IPS DF 4.7 (cell line): Measurements from ENCODE around the gene DSCAM.
"Not testable (repeated sequence)": the region's sequence is repeated elsewhere in the genome, so short reads cannot be mapped to it uniquely, and the experiment has no call there.

Experiments
- DNase-seq: peaks from one replicate; pipeline ENCODE4 v3.0.0-alpha.2; 2013; ENCODE audit warnings: low spot score; ENCODE audit errors: extremely low read depth

DSCAM gene

DNA sequence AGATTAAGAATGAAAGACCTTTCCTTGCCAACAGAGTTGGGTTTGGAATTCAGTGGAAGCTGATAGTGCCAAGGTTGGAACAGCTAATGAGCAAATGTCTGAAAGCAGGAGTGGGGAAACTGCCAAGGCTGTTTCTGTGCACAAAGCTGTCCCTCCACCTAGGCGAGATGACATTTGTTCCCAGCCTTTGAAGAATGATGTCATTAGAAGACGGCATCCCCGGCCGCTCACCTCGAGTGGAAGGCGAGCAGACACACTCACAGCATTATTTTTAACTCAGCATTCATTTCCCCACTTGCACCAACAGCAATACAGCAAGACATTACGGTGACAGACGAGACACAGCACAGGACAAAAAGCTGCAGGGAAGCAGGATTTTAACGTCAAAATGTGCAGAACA, 515.8 kb downstream of the DSCAM start:
- DNase-seq, result no peak

DNA sequence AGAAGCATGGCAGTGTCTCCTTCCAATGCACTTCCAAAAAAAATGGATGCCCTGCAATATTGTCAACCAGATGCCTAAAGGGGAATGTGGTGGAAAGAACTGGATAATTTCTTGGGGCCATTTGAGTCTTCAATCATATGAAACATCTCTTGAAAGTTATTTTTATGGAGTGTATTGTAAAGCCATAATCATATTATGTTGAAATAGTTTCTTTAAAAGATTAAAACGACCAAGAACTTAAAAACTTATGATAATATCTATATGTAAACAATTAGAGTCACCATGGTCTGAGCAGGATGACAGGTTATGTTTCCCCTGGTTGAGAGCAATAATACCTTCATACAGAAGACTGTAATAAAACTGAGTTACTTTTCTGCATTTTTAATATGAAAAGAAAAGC, 522.6 kb downstream of the DSCAM start:
- DNase-seq, result no peak

DNA sequence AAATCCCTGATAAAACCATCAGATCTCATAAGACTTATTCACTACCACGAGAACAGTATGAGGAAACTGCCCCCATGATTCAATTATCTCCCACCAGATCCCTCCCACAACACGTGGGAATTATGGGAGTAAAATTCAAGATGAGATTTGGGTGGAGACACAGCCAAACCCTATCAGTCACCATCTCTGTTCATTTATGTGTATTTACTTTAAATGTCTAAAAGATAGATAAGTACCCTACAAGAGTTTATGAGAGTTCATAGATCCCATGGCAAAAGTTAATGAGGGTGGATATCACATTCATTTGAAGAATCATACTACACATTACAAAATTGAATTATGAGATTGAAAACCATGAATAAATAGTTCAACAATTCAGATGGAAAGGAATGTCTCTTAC, 526.2 kb downstream of the DSCAM start:
- DNase-seq, result not testable (repeated sequence)

DNA sequence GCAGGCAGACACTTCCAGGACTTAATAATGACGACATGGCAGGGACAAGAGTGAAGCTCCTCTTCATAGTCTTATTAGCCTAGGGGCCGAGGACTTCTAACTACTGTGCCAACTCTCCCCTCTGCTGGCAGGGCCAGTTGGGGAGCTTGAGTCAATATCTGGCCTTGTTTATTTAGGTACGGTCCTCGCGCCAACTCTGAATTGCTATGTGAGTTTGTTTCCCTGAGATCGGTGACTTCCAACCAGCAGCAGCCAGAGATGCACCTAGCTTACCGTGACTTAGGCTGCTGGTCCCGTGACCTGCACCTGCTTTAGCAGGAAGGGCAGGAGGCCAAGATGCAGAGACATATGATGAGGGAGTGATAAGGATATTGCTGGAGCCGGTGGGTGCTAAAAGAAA, 528.6 kb downstream of the DSCAM start:
- no peak for DNase-seq

DNA sequence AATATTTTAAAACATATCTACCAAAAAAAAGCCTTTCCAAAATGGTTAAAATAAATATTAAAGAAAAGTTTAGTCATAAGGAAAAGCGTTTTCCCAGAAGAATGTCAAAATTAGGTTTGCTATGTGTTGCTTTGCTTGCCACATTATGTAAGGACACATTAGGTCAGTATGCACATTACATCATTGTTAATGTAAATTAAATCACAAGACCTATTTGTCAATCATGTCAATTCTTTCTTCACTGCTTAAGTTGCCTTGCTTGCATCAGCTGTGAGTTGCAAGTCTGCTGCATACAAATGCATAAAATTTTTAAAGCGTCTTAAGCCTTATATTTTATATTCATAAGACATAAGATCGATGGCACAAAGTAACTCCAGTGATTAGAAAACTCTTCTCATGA, 530.9 kb downstream of the DSCAM start:
- no peak for DNase-seq

DNA sequence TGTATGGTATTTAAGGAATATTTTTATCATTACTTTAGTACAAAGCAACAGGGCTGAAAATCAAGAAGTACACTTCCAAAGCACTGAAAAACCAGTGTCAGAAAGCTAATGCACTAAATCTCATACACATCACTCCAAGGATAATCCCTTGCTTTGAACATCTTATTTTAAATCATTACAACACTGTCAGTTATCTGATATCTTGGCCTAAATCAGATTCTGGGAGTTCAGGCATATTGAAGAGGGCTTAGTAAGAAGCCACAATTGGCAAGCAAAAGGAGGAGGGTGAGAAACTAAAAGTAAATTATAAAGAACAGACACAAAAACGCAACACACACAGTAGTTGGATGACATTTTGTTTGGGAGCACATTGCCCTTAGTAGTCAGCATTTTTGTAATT, 531.3 kb downstream of the DSCAM start:
- DNase-seq, result no peak

DNA sequence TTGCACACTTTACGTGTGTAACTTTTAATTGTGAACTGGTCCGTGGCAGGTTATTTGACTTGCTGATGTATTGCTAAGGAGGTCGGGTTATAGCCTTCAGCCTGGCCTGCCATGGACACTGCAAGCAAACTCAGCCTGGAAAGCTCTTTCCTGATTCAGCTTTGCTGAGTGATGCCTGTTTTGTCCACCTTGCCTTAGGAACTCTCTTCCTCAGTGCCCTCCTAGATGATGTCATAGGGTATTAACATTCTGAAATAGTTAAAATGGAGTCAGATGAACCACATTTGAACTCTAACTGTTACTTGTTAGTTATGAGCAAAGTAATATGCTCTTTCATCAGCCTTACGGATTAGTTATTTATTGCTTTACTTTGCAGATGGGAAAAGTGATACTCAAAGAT, 533.7 kb downstream of the DSCAM start:
- no peak for DNase-seq

DNA sequence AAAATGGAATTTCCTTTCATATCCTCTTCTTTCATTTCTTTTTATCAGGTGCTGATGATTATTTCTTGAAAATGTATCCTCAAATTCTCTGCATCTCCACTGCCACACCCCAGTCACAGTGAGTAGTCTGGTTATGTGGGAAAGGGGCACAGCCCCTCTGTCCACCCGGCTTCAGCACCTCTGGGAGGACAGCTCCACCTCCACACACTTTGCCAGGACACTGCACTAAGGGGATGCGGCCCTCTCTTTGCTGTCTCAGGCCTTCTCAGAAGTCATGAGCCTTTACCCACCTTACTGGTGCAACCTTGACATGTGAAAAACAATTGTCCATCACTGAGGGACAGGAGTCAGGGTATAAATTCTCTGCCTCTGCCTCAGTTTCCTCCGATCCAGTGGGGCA, 546.7 kb downstream of the DSCAM start:
- no peak for DNase-seq

DNA sequence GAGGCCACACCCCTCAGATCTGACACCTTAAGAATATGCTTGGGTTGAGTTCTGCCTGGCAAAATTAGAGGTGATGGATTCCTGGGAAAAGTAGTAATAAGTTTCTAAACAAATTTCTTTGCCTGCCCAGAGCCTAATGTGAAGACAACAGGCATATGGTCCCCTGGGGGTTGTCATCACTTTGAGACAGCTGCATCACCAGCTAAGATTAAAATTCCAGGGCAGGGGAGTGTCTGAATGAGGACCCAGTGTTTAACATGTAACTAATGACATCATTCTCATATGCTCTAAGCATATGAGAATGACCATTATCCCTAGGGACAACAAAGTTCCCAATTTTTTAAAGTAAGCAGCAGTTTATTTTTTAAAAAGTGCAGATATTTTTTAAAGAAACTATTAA, 547.5 kb downstream of the DSCAM start:
- DNase-seq, result no peak

DNA sequence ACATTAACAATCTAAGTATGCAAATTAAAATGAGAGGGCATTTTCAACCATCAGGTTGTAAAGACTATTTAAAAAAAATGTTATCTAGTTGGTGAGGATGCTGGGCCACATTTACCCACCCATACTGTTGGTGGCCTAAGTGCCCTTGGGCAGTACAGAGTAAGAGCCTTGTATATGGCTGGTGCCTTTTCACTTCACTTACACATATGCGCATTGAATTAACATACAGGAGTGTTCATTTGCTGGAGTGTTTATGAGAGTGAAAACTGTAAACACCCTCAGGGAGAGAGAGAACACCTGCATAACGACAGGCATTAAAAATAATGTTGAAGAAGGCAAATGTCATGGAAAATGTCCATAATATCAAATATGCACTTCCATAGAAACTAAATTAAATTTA, 552.6 kb downstream of the DSCAM start:
- DNase-seq, result no peak

DNA sequence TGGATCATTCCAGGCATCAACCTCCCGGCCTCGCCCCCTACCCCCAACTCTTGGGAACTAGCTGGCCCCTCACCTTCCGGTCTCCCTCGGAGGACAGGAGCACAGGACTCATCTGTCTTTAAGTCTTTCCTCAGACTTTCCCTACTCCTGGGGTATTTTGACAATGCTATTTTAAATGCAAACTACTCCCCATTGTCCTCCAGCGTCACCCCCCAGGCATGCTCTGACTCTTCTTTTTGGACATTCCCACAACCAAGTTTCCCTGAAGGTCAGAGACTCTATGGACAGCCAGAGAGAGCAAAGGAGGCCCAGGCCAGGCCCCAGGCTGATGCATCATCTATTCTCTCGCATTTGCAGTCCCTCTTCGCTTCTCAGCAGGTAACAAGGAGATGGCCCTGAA, 555.4 kb downstream of the DSCAM start:
- no peak for DNase-seq

DNA sequence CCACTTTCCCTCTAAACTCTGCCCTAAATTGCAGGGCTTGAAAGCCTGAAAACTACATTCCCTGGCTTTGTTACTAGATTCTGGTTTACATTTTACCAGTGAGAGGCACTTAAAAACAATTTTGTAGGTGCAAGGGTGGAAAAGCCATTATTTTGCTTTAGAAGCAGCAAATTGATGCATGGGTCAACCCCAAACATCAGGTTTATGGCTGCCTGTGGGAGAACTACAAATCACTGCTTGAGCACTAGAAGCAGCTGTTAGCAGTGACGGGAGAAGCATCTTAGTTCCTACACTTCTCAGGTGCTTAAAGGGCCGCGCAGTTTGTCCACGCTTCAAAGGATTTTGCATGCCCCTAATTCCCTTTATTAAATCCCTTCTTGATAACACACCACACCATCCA, 562.5 kb downstream of the DSCAM start:
- DNase-seq, result no peak

DNA sequence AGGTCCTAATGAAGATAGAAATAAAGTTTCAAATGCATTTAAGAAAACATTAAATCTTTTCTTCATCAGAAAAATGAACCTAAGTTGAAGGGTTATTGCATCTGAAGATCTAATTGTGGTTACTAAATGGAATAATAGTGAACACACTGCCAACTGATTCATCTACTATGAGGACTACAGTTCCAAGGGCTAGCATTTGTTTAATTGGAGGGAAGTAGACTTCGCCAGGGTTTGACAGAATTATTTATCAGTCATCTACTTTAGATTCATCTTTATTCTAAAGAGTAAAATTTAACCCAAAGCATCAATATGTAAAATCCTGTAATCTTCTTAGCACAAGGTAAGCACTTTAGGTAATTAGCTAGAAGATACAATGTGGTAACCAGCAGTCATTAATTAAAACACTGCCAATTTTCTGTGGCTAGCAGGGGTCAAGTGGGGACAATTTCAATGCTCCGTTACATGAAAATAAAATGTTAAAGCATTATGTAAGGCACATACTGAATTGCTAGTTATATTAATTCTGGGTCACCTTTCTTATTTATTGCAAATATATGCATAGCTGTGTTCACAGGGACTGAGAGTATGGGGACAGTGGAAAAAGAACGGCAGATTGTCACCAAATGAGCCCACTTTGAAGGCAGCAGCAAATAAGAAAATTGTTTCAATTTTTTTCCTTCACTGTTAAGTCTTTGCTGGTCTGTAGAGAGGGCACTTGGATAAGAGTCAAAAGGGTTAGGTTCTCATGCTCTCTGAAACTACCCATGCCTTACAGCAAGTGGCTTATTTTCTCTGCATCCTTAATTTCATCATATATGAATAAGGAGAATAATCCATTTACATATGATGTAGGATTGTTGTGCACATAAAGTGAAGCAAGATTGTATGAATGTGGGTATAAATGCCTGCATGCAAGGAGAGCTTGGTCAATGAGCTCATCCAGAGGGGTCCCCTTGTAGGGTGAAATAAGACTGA, 563.8 kb downstream of the DSCAM start:
- no peak for DNase-seq

DNA sequence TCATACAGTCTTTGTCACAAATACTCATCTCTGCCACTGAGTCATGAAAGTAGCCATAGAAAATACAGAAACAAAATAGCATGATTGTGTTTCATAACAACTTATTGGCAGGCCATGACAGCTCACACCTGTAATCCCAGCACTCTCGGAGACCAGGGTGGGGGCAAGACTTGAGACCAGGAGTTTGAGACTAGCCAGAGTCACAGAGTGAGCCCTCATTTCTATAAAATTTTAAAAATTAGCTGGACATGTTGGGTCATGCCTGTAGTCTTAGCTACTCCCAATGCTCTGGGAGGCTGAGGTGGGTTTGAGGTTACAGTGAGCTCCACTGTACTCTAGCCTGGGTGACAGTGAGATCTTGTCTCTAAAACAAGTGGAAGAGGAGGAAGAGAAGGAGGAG, 568.6 kb downstream of the DSCAM start:
- no peak for DNase-seq

DNA sequence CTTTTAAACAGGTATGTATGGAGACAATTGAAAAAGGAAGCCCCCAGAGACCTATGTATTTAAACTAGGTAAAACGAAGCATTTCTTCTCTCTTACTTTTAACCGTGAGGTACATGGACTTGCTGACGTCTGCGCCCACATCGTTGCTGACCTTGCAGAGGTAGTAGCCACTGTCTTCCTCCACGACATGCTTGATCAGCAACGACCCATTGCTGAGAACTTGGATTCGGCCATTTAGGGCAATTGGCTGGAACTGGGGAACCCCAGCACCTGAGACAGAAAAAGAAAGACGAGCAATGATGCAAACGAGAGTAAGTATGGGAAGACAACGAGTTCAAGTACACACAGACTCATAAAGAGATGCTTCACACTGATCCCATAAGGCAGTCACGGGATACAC, 571.0 kb downstream of the DSCAM start:
- no peak for DNase-seq

DNA sequence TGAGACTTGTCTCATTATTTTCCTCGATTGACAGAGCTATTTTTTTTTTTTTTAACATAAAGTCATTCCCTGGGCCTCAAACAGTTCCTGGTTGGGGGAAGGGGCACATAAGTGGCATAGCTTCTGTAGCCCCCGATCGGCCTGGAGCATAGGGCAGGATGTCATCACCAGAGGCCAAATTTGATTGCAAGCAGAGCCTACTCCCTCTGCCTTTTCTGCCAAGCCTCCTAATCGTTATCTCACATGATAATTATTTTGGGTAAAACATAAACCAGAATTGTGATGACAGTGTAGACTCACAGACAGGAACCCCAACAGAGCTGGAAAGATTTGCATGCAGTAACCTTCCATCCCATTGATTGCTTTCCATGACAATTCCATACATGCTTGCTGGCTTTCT, 574.9 kb downstream of the DSCAM start:
- no peak for DNase-seq

DNA sequence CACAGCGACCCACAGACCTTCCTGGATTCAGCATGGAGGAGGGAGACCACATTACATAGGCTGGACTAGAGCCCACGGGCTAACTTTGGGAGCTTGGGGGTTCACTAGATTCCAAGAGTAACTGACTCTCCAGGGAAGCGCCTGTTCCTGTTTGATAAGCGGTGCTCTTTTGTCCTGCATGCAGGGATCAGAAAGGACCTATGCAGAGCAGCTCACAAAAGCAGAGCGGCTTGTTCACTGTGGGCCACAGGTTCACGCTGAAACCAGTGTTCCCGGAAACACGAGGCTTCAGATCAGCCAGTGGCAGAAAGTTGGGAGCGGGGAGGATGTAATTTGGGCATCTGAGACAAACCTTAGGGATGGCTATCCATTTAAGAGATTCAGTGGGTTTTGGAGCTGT, 575.8 kb downstream of the DSCAM start:
- no peak for DNase-seq

DNA sequence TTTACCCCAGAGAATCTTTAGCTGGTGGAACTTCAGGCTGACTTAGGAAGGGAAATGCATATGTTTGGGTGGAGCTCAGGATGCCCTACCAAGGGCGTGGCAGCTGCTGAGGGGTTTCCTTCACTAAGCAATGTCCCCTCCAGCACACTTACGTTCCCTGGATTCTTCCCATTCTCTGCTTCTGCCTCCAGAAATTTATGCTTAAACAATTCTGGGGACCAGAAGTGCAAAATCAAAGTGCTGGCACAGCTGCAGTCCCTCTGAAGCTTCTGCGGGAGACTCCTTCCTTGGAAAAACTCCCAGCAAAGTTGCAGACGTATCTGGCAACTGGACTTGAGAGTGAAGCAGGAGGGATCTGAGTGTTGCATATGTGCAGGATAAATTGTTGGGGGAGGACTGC, 576.9 kb downstream of the DSCAM start:
- DNase-seq, result no peak

DNA sequence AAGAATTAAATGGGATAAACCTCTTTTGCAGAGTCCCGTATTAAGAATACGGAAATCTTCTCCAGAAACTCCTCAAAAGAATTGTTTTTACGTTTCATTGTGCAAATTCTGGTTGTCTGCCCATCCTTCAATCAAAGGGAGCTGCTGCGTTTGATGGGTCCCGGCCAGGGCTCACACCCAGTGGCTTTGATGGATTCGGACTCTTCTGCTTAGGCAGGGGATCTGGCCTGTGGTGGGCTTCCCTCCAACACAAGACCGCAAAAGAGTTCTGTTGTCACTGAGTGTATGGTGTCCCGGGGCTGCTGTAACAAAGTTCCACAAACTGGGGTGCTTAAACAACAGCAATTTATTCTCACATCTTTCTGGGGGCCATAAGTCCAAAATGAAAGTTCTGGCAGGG, 577.7 kb downstream of the DSCAM start:
- DNase-seq, result no peak

DNA sequence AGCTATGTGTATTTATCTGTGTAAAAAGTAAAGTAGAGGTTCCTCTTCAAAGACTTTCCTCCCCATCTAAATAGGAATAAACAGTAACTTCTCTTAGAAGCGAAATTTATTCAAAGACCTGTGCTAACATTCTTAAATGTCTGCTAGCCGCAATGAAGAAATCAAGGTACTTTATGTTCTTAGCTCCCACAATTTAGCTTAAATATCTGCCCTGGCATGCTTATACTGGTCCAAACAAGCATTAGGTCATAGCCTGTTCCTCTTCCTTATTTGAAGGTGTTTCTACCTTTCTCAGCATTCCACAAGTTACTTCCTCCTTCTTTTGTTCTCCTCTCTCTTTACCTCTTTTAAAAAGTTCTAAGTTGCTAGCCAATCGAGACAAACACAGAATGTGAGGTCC, 588.5 kb downstream of the DSCAM start:
- DNase-seq, result not testable (repeated sequence)

DNA sequence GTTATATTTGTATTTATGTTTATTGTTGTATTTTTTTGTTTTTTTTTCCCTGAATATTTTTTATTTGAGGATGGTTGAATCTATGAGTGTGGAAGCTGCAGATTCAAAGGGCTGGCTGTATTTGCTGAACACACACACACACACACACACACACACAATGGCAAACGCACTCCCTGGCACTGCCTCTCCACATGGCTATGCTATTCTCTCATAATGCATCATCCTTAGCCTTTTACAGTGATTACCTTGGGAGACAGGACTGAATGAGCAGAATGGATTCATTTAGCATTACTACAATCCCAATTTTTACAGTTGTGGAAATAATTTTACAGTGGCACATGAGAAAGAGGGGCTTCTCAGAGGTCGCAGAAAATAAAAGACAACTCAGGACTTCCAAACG, 589.6 kb downstream of the DSCAM start:
- DNase-seq, result no peak

DNA sequence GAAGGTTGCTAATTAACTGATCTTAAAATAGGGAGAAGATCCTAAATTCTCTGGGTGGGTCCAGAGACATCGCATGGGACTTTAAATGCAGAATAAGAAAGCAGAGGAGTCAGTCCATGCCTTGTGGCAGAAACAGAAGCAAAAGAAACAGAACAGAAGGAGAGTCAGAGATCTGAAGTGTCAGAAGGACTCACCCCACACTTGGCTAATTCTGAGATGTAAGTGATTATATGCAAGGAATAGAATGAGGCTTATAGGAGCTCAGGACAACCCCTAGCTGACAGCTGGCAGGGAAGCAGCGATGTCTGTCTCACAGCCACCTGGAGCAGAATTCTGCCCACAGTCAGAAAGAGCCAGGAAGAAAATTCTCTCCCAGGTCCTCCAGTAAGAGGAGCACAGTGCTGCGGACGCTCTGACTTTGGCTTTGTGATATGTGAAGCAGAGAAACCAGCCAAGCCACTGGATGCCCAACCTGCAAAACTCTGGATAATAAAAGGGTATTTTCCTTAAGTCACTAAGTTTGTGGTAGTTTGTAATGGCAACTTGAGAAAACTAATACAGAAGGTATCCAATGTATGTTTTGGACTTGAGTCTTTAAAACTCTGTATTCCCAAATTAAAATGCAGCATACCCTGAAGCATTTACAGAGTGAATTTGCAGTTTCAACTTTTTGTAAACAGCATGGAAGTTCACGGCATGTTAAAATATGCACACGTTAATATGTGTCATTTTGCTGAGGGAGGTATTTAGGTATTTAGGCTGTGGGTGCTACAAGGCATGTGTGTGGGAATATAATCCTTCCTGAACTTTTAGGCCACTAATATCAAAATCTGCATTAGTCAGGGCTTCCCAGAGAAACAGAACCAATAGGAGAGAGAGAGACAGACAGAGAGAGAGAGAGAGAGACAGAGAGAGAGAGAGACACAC, 591.2 kb downstream of the DSCAM start:
- no peak for DNase-seq
